Breast epithelium (tissue), 3 donors: ENCODE data around the gene ZSCAN26.

Experiments
- POLR2A ChIP-seq: fragments of 450-650 bp; IDR thresholded peaks from one replicate; pipeline ENCODE4 v1.6.1; 2016; ENCODE audit warnings: antibody characterized with exemption, mild to moderate bottlenecking, moderate library complexity
- TF ChIP-seq, protein P1 (sequence below), 3 donors: fragments of 450-650 bp; IDR thresholded peaks; one replicate each; pipeline ENCODE4 v1.5.1; 2016 to 2017; ENCODE audit warnings: antibody characterized with exemption in 3 of 3, mild to moderate bottlenecking in 3 of 3, moderate library complexity in 3 of 3

DNA sequence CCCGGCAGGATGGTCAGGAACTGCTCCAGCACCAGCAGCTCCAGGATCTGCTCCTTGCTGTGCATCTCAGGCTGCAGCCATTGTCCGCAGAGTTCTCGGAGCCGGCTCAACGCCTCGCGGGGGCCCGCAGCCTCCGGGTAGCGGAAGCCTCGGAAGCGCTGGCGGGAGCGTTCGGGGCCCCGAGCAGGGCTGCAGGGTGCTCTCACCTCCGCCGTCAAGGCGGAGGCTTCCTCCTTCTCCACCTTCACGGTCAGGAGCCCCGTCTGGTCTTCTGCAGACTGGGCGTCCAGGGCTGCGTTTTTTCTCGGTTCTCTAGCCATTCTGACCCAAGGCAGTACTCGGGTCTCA lies 15.3 kb upstream of the ZSCAN26 start:
- no peak for TF ChIP-seq POLR2A
- TF ChIP-seq, protein P1, sequence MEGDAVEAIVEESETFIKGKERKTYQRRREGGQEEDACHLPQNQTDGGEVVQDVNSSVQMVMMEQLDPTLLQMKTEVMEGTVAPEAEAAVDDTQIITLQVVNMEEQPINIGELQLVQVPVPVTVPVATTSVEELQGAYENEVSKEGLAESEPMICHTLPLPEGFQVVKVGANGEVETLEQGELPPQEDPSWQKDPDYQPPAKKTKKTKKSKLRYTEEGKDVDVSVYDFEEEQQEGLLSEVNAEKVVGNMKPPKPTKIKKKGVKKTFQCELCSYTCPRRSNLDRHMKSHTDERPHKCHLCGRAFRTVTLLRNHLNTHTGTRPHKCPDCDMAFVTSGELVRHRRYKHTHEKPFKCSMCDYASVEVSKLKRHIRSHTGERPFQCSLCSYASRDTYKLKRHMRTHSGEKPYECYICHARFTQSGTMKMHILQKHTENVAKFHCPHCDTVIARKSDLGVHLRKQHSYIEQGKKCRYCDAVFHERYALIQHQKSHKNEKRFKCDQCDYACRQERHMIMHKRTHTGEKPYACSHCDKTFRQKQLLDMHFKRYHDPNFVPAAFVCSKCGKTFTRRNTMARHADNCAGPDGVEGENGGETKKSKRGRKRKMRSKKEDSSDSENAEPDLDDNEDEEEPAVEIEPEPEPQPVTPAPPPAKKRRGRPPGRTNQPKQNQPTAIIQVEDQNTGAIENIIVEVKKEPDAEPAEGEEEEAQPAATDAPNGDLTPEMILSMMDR (IDR thresholded peaks at IDR 0.05): no peak
